HepG2 (cell line): Measurements from ENCODE around the gene MICAL3. TPM values are rescaled to one million over a fixed set of nuclear protein-coding genes. Genes with fewer than 3 reads are reported as not detected.

Experiments
- ATF7-NPFF ChIP-seq: sonication (generic); formaldehyde crosslinking; IDR thresholded peaks from 2 replicates; pipeline ENCODE4 v1.8.1; 2023; ENCODE audit warnings: mild to moderate bottlenecking, low read depth, missing genetic modification reagents, moderate library complexity
- CENPBD1 ChIP-seq: sonication (generic); formaldehyde crosslinking; IDR thresholded peaks from 2 replicates; pipeline ENCODE4 v1.8.0; 2022; ENCODE audit warnings: missing genetic modification reagents, low read depth, mild to moderate bottlenecking, borderline replicate concordance
- GLMP ChIP-seq: sonication (generic); formaldehyde crosslinking; IDR thresholded peaks from 2 replicates; pipeline ENCODE4 v1.9.0; 2021; ENCODE audit warnings: missing genetic modification reagents, mild to moderate bottlenecking, borderline replicate concordance
- HMGXB4 ChIP-seq, 2 experiments: sonication (generic) in 1 of 2; formaldehyde crosslinking in 1 of 2; IDR thresholded peaks; 2 replicates each; pipeline versions ENCODE4 v1.4.0 to v1.6.1; 2018 to 2020; ENCODE audit warnings: missing genetic modification reagents in 2 of 2, borderline replicate concordance in 1 of 2, low read depth in 1 of 2, mild to moderate bottlenecking in 1 of 2, missing biosample characterization in 1 of 2
- HNRNPL ChIP-seq: fragments of 200-400 bp; formaldehyde crosslinking; IDR thresholded peaks from 2 replicates; pipeline ENCODE4 v1.6.1; 2017; ENCODE audit warnings: mild to moderate bottlenecking, low read depth, low read length
- HOXA3 ChIP-seq: sonication (generic); formaldehyde crosslinking; IDR thresholded peaks from 2 replicates; pipeline ENCODE4 v1.5.0; 2020; ENCODE audit warnings: missing genetic modification reagents
- MAX ChIP-seq: IDR thresholded peaks from 2 replicates; pipeline ENCODE4 v1.6.1; 2012; ENCODE audit warnings: inconsistent platforms
- MLLT10 ChIP-seq: sonication (generic); formaldehyde crosslinking; IDR thresholded peaks from 2 replicates; pipeline ENCODE4 v1.4.0; 2020; ENCODE audit warnings: missing genetic modification reagents
- NFE2 ChIP-seq: sonication (generic); formaldehyde crosslinking; IDR thresholded peaks from 2 replicates; pipeline ENCODE4 v1.4.0; 2020; ENCODE audit warnings: missing genetic modification reagents
- NR1H2 ChIP-seq: sonication (generic); formaldehyde crosslinking; IDR thresholded peaks from 2 replicates; pipeline ENCODE4 v1.8.1; 2022; ENCODE audit warnings: low read depth, missing genetic modification reagents, borderline replicate concordance
- PPARG ChIP-seq: conservative IDR thresholded peaks from 2 replicates; pipeline ENCODE4 v1.6.1; 2016; ENCODE audit warnings: missing biosample characterization, missing genetic modification reagents
- SIN3B ChIP-seq: fragments of 150-350 bp; IDR thresholded peaks from 2 replicates; pipeline ENCODE4 v1.6.1; 2014; ENCODE audit warnings: low read length
- SYNCRIP ChIP-seq: fragments of 200-400 bp; formaldehyde crosslinking; IDR thresholded peaks from 2 replicates; pipeline ENCODE4 v1.6.1; 2018; ENCODE audit warnings: mild to moderate bottlenecking, low read depth, low read length; ENCODE audit not compliant: insufficient read depth
- TEAD2 ChIP-seq: sonication (generic); formaldehyde crosslinking; IDR thresholded peaks from 2 replicates; pipeline ENCODE4 v1.9.0; 2021; ENCODE audit warnings: missing genetic modification reagents
- XRCC5 ChIP-seq: fragments of 200-400 bp; formaldehyde crosslinking; optimal IDR thresholded peaks from 2 replicates; pipeline ENCODE3; 2017; ENCODE audit warnings: mild to moderate bottlenecking, low read length
- ZBTB21 ChIP-seq: sonication (generic); formaldehyde crosslinking; IDR thresholded peaks from 2 replicates; pipeline ENCODE4 v1.4.0; 2020; ENCODE audit warnings: missing genetic modification reagents
- ZNF350 ChIP-seq: sonication (generic); formaldehyde crosslinking; IDR thresholded peaks from 2 replicates; pipeline ENCODE4 v1.4.0; 2020; ENCODE audit warnings: mild to moderate bottlenecking, low read depth, missing genetic modification reagents, borderline replicate concordance
- ZNF382 ChIP-seq: sonication (generic); formaldehyde crosslinking; IDR thresholded peaks from 2 replicates; pipeline ENCODE4 v1.5.0; 2020; ENCODE audit warnings: missing genetic modification reagents, mild to moderate bottlenecking, borderline replicate concordance
- ZNF451 ChIP-seq: sonication (generic); formaldehyde crosslinking; IDR thresholded peaks from 2 replicates; pipeline ENCODE4 v1.5.0; 2020; ENCODE audit warnings: mild to moderate bottlenecking, missing genetic modification reagents
- ZNF598 ChIP-seq: sonication (generic); formaldehyde crosslinking; IDR thresholded peaks from 2 replicates; pipeline ENCODE4 v1.5.1; 2020; ENCODE audit warnings: mild to moderate bottlenecking, missing genetic modification reagents, borderline replicate concordance
- ZNF619 ChIP-seq: sonication (generic); formaldehyde crosslinking; IDR thresholded peaks from 2 replicates; pipeline ENCODE4 v1.4.0; 2020; ENCODE audit warnings: mild to moderate bottlenecking, missing genetic modification reagents
- ZNF670 ChIP-seq: sonication (generic); formaldehyde crosslinking; IDR thresholded peaks from 2 replicates; pipeline ENCODE4 v1.8.0; 2022; ENCODE audit warnings: mild to moderate bottlenecking, missing genetic modification reagents, borderline replicate concordance
- ZNF776 ChIP-seq: sonication (generic); formaldehyde crosslinking; IDR thresholded peaks from 2 replicates; pipeline ENCODE4 v1.4.0; 2020; ENCODE audit warnings: mild to moderate bottlenecking, missing genetic modification reagents
- ZNF784 ChIP-seq: sonication (generic); formaldehyde crosslinking; IDR thresholded peaks from 2 replicates; pipeline ENCODE4 v1.5.1; 2020; ENCODE audit warnings: missing genetic modification reagents, mild to moderate bottlenecking, borderline replicate concordance
- ZNF83 ChIP-seq: sonication (generic); formaldehyde crosslinking; IDR thresholded peaks from 2 replicates; pipeline ENCODE4 v1.4.0; 2020; ENCODE audit warnings: missing genetic modification reagents, mild to moderate bottlenecking, borderline replicate concordance
- ZNF879 ChIP-seq: sonication (generic); formaldehyde crosslinking; IDR thresholded peaks from 2 replicates; pipeline ENCODE4 v1.8.1; 2023; ENCODE audit warnings: missing genetic modification reagents
- ZZZ3 ChIP-seq: sonication (generic); formaldehyde crosslinking; IDR thresholded peaks from 2 replicates; pipeline ENCODE4 v1.4.0; 2020; ENCODE audit warnings: missing genetic modification reagents, mild to moderate bottlenecking, borderline replicate concordance
- polyA plus RNA-seq, 8 experiments: library from polyadenylated mRNA; depleted of rRNA in 3 of 8; stranded (reverse) in 7 of 8; unstranded in 1 of 8; fragments of >200 nt; fragmentation: Illumina TruSeq in 4 of 8; extraction: Trizol in 4 of 8; gene quantifications; 2 replicates each; pipeline versions ENCODE4 v1.2.1 to v1.2.3, GENCODE V29; 2011 to 2016; ENCODE audit warnings: low read depth in 4 of 8, missing spikeins in 1 of 8, mixed read lengths in 1 of 8; ENCODE audit not compliant: insufficient read depth in 1 of 8
- total RNA-seq, 5 experiments: library from RNA; depleted of rRNA; stranded (reverse); fragments of >200 nt; fragmentation: Illumina TruSeq; extraction: Trizol; gene quantifications; 2 replicates each; pipeline ENCODE4 v1.2.3, GENCODE V29; 2016; ENCODE audit warnings: low read depth in 1 of 5

The MICAL3 gene
- total and polyA plus RNA-seq, 2 of the 13 experiments (the other 11 are each of a cell fraction or from before 2014, with no cell fraction given), result 5.3 to 12.5 TPM

GRCh38 chr22:18024276-18024939, at the start of gene MICAL3 (continued):
- TF ChIP-seq ZNF784 (CRISPR knock-in tag), result no peak
- peak; percentile 39; the same call in 1 of the 2 replicates for TF ChIP-seq MAX
- TF ChIP-seq ZZZ3 (CRISPR knock-in tag), result no peak
- no peak for TF ChIP-seq ZNF879 (CRISPR knock-in tag)
- TF ChIP-seq ATF7-NPFF (CRISPR knock-in tag), result no peak; the same call in 1 of the 2 replicates
- TF ChIP-seq CENPBD1 (CRISPR knock-in tag), result no peak
- no peak for TF ChIP-seq NR1H2 (CRISPR knock-in tag)
- TF ChIP-seq HNRNPL, result 0 out of 2 replicates have a peak, but pooled peaks have one; percentile 50
- TF ChIP-seq GLMP (CRISPR knock-in tag), result no peak
- no peak for TF ChIP-seq NFE2
- TF ChIP-seq ZNF619 (CRISPR knock-in tag), result no peak
- TF ChIP-seq SIN3B, result no peak
- 0 out of 4 replicates have a peak, but pooled peaks of 1 of the 2 experiments have one; percentile 16 for TF ChIP-seq HMGXB4 (CRISPR knock-in tag; IDR thresholded peaks at IDR 0.05; ENCODE audit: borderline replicate concordance in 1 of 2, low read depth in 1 of 2)
- TF ChIP-seq ZNF598, result no peak
- no peak for TF ChIP-seq ZNF382 (CRISPR knock-in tag)
- TF ChIP-seq TEAD2 (CRISPR knock-in tag), result no peak
- no peak for TF ChIP-seq ZBTB21
- peak; percentile 40; the same call in 1 of the 2 replicates for TF ChIP-seq HOXA3
- TF ChIP-seq ZNF776 (CRISPR knock-in tag), result 0 out of 2 replicates have a peak, but pooled peaks have one; percentile 42
- no peak for TF ChIP-seq ZNF350 (CRISPR knock-in tag)
- no peak for TF ChIP-seq MLLT10 (CRISPR knock-in tag)
- TF ChIP-seq XRCC5, result peak; percentile 25
- TF ChIP-seq ZNF83 (CRISPR knock-in tag), result no peak
- TF ChIP-seq ZNF670 (CRISPR knock-in tag), result no peak
- no peak for TF ChIP-seq SYNCRIP
- no peak for TF ChIP-seq ZNF451 (CRISPR knock-in tag)
- TF ChIP-seq PPARG, result no peak
